PFSK-1 (cell line): ENCODE measurements around the gene DAPK1.

Experiments
- FOXP2 ChIP-seq: optimal IDR thresholded peaks from 2 replicates; pipeline ENCODE3; 2011; ENCODE audit warnings: borderline replicate concordance, control low read depth, inconsistent platforms; ENCODE audit not compliant: insufficient read depth; ENCODE audit errors: extremely low read length, extremely low read depth
- POLR2AphosphoS5 ChIP-seq: IDR thresholded peaks from 2 replicates; pipeline ENCODE4 v1.6.1; 2012; ENCODE audit warnings: low read depth, mild to moderate bottlenecking, control low read depth, low read length, moderate library complexity
- SIN3A ChIP-seq: IDR thresholded peaks from 2 replicates; pipeline ENCODE4 v1.6.1; 2012; ENCODE audit warnings: mild to moderate bottlenecking, low read length, moderate library complexity, borderline replicate concordance; ENCODE audit not compliant: insufficient read depth
- TAF1 ChIP-seq: IDR thresholded peaks from 2 replicates; pipeline ENCODE4 v1.6.1; 2012; ENCODE audit warnings: low read length, control low read depth, borderline replicate concordance; ENCODE audit not compliant: insufficient read depth
- TF ChIP-seq, protein P1 (sequence below), 2 experiments: IDR thresholded peaks; 2 replicates each; pipeline versions ENCODE4 v1.6.1 to v1.8.0; 2011 to 2012; ENCODE audit warnings: low read depth in 2 of 2, low read length in 2 of 2, control low read depth in 1 of 2, inconsistent platforms in 1 of 2, mild to moderate bottlenecking in 1 of 2, moderate library complexity in 1 of 2; ENCODE audit not compliant: insufficient read depth in 1 of 2

DAPK1 gene

DNA sequence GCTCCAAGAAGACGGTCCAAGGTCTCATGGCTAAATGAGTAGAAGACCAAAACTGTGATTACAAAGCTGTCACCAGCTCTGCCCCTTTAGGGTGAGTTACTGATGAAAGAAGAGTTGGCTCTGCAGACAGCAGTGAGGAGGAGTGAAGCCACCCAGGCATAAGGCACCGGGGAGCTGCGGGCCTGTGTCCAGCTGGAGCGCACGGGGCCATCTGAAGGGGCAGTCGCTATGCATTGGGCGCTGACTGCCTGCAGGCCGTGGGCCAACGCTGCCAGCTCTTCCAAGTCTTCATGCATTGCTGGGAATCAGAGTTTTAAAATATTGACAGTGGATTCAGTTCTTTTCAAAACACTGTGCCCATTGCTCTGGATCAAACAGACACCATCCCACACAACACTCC, 70.3 kb downstream of the DAPK1 start:
- TF ChIP-seq TAF1 (no peak), POLR2AphosphoS5 (no peak), SIN3A (no peak), FOXP2 (no peak)
- TF ChIP-seq, protein P1, sequence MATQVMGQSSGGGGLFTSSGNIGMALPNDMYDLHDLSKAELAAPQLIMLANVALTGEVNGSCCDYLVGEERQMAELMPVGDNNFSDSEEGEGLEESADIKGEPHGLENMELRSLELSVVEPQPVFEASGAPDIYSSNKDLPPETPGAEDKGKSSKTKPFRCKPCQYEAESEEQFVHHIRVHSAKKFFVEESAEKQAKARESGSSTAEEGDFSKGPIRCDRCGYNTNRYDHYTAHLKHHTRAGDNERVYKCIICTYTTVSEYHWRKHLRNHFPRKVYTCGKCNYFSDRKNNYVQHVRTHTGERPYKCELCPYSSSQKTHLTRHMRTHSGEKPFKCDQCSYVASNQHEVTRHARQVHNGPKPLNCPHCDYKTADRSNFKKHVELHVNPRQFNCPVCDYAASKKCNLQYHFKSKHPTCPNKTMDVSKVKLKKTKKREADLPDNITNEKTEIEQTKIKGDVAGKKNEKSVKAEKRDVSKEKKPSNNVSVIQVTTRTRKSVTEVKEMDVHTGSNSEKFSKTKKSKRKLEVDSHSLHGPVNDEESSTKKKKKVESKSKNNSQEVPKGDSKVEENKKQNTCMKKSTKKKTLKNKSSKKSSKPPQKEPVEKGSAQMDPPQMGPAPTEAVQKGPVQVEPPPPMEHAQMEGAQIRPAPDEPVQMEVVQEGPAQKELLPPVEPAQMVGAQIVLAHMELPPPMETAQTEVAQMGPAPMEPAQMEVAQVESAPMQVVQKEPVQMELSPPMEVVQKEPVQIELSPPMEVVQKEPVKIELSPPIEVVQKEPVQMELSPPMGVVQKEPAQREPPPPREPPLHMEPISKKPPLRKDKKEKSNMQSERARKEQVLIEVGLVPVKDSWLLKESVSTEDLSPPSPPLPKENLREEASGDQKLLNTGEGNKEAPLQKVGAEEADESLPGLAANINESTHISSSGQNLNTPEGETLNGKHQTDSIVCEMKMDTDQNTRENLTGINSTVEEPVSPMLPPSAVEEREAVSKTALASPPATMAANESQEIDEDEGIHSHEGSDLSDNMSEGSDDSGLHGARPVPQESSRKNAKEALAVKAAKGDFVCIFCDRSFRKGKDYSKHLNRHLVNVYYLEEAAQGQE (IDR thresholded peaks at IDR 0.05; ENCODE audit: insufficient read depth in 1 of 2, low read depth in 2 of 2, low read length in 2 of 2): no peak

DNA sequence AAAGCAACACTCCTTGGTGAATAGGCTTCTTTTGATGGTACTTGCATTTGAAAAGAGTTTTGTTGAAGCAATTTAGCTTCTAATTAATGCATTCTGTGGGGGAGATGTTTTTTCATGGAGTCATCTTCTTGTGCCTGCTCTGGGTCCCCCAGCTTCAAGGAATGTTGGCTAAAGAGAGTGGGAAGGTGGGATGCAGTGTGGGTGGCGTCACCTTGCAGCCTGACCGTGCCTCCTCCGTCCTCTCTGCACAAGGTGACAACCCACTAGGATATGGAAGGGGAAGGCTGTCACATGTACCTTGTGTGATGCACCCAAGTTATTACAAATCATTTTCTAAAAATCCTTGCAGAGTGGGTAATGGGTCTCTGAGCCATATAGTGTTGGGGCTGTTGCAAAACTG, 70.7 kb downstream of the DAPK1 start:
- TF ChIP-seq FOXP2 (no peak), TAF1 (no peak), SIN3A (no peak), POLR2AphosphoS5 (no peak)
- TF ChIP-seq, protein P1 (IDR thresholded peaks at IDR 0.05; ENCODE audit: insufficient read depth in 1 of 2, low read depth in 2 of 2, low read length in 2 of 2): no peak

DNA sequence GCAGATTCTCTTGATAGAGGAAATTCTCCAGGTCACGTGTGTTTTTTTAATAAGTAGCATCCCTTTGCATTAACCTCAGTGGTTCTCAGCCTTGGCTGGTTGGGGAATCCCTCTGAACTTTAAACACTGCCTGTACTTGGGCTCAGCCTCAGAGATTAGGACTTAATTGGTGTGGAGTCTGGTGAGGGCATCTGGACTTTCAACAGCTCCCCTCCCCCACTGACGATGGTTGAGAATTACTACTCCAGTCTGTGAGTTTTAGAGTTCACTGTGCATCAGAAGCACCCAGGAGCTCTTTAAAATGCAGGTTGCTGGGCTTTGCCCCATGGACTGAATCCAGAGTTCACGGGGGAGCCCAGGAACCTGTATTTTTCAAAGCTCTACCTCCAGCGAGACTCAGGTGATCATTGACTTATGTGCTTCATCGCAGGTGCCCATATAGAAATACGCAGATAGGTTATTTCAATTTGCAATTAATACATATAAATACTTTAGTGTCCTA, 71.4 kb downstream of the DAPK1 start:
- TF ChIP-seq POLR2AphosphoS5: no peak
- TF ChIP-seq SIN3A: no peak
- TF ChIP-seq FOXP2: no peak
- TF ChIP-seq TAF1: no peak
- TF ChIP-seq, protein P1 (IDR thresholded peaks at IDR 0.05; ENCODE audit: insufficient read depth in 1 of 2, low read depth in 2 of 2, low read length in 2 of 2): no peak

DNA sequence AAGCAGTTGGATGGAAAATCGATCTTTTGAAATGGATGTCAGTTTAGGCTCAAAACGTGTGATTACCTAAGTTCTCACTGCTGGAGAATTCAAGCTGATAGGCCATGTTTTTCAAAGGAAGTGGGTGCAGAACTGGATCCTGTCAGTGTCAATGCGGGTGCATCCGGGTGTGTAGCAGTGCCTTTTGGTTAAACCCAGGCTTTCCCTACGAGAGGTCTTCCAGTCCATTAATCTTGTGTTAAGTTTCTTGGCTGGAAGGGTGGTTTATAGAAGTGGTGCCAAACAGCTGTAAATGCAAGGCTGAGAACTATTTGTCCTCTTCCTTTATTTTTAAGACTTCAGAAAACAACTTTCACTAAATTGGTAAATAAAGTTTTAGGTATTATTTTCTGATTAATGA, 71.9 kb downstream of the DAPK1 start:
- TF ChIP-seq SIN3A: no peak
- TF ChIP-seq, protein P1 (IDR thresholded peaks at IDR 0.05; ENCODE audit: insufficient read depth in 1 of 2, low read depth in 2 of 2, low read length in 2 of 2): no peak
- TF ChIP-seq TAF1: no peak
- no peak for TF ChIP-seq FOXP2
- no peak for TF ChIP-seq POLR2AphosphoS5
